ENCODE results near the gene CCRL2.
A peak's percentile ranks its signal among the peaks of the same experiment; 100 is the strongest.

- no peak for TF ChIP-seq EZH2 (IDR thresholded peaks at IDR 0.05; ENCODE audit: low read depth, low read length, severe bottlenecking)
- no peak for TF ChIP-seq JUN (IDR thresholded peaks at IDR 0.05; ENCODE audit: low read depth, low read length)
- TF ChIP-seq MAX (IDR thresholded peaks at IDR 0.05) = no peak
- peak; percentile 77 to 78 (median 77) for TF ChIP-seq CTCF (IDR thresholded peaks at IDR 0.05; ENCODE audit: control extremely low read depth in 1 of 3, insufficient read depth in 1 of 3, low read depth in 1 of 3, low read length in 3 of 3)
- TF ChIP-seq ZNF274 (IDR thresholded peaks at IDR 0.05; ENCODE audit: borderline replicate concordance, extremely low read depth, low read length) = no peak
These were observed 38.5 kb upstream of the CCRL2 start for GRCh38 chr3:46368569-46368968.

All from H1 (cell line).